Neural cell (in vitro differentiated cells): Measurements from ENCODE around the gene OR2F2. TPM values are rescaled to one million over a fixed set of nuclear protein-coding genes. Genes with fewer than 3 reads are reported as not detected.

Experiments
- H2AFZ ChIP-seq: fragments of 200-600, 300-800 bp; sonication (generic), shearing (Covaris generic); 2 replicates; pipeline ENCODE4 v1.6.0; 2014; ENCODE audit warnings: low read depth, mild to moderate bottlenecking, antibody characterized with exemption, low read length, moderate library complexity
- H3F3A ChIP-seq: fragments of 200-600 bp; shearing (Covaris generic); 2 replicates; pipeline ENCODE4 v1.6.1; 2016; ENCODE audit warnings: mild to moderate bottlenecking, moderate library complexity, mixed read lengths, antibody characterized with exemption, low read length; ENCODE audit not compliant: insufficient read depth, poor library complexity, severe bottlenecking
- H3K27ac ChIP-seq: fragments of 200-600, 300-800 bp; sonication (generic), shearing (Covaris generic); 2 replicates; pipeline ENCODE4 v1.5.1; 2014; ENCODE audit warnings: mild to moderate bottlenecking, low read length, moderate library complexity
- H3K27me3 ChIP-seq: fragments of 300-800, 200-600 bp; sonication (generic), shearing (Covaris generic); 2 replicates; pipeline ENCODE4 v1.6.0; 2014; ENCODE audit warnings: mild to moderate bottlenecking, low read depth, low read length, moderate library complexity; ENCODE audit not compliant: insufficient read depth
- H3K36me3 ChIP-seq: fragments of 300-800, 200-600 bp; sonication (generic), shearing (Covaris generic); 2 replicates; pipeline ENCODE4 v1.5.1; 2014; ENCODE audit warnings: mild to moderate bottlenecking, antibody characterized with exemption, low read length, moderate library complexity; ENCODE audit not compliant: insufficient read depth
- H3K4me2 ChIP-seq: fragments of 300-800, 200-600 bp; sonication (generic), shearing (Covaris generic); 2 replicates; pipeline ENCODE4 v1.6.0; 2014; ENCODE audit warnings: mild to moderate bottlenecking, low read length
- H3K4me3 ChIP-seq: fragments of 300-800, 200-600 bp; sonication (generic), shearing (Covaris generic); 2 replicates; pipeline ENCODE4 v1.5.1; 2014; ENCODE audit warnings: mild to moderate bottlenecking, low read length, moderate library complexity
- H3K79me2 ChIP-seq: fragments of 200-600 bp; shearing (Covaris generic); replicated peaks from 2 replicates; pipeline ENCODE4 v1.6.0; 2014; ENCODE audit warnings: mild to moderate bottlenecking, low read length, moderate library complexity; ENCODE audit not compliant: insufficient read depth
- H3K9ac ChIP-seq: fragments of 300-800, 200-600 bp; sonication (generic), shearing (Covaris generic); 2 replicates; pipeline ENCODE4 v1.6.1; 2016; ENCODE audit warnings: mild to moderate bottlenecking, low read length, mixed read lengths
- H3K9me2 ChIP-seq: fragments of 200-600 bp; shearing (Covaris generic); 2 replicates; pipeline ENCODE4 v1.6.1; 2016; ENCODE audit warnings: mild to moderate bottlenecking, low read length, mixed read lengths; ENCODE audit not compliant: insufficient read depth
- H3K9me3 ChIP-seq: fragments of 200-600, 300-800 bp; sonication (generic), shearing (Covaris generic); 2 replicates; pipeline ENCODE4 v1.6.1; 2016; ENCODE audit warnings: mild to moderate bottlenecking, mixed run types, low read length, moderate library complexity, mixed read lengths
- H4K20me1 ChIP-seq: fragments of 200-600 bp; shearing (Covaris generic); 2 replicates; pipeline ENCODE4 v1.6.1; 2016; ENCODE audit warnings: mild to moderate bottlenecking, mixed run types; ENCODE audit not compliant: insufficient read depth
- EP300 ChIP-seq: fragments of 450-650 bp; conservative IDR thresholded peaks from 2 replicates; pipeline ENCODE4 v1.6.1; 2014; ENCODE audit warnings: antibody characterized with exemption, mild to moderate bottlenecking, moderate library complexity; ENCODE audit not compliant: poor library complexity, severe bottlenecking
- EZH2 ChIP-seq: fragments of 200-600, 300-800 bp; shearing (Covaris generic), sonication (generic); IDR thresholded peaks from 2 replicates; pipeline ENCODE4 v1.6.1; 2014; ENCODE audit warnings: antibody characterized with exemption, low read length, borderline replicate concordance, mild to moderate bottlenecking; ENCODE audit not compliant: insufficient read depth, poor library complexity, severe bottlenecking
- MXI1 ChIP-seq: fragments of 450-650 bp; conservative IDR thresholded peaks from 2 replicates; pipeline ENCODE4 v1.6.1; 2014; ENCODE audit warnings: antibody characterized with exemption, mild to moderate bottlenecking; ENCODE audit not compliant: poor library complexity, severe bottlenecking
- POLR2AphosphoS5 ChIP-seq: IDR thresholded peaks from 2 replicates; pipeline ENCODE4 v1.6.1; 2012
- RAD21 ChIP-seq: fragments of 450-650 bp; conservative IDR thresholded peaks from 2 replicates; pipeline ENCODE4 v1.6.1; 2014; ENCODE audit warnings: antibody characterized with exemption, mild to moderate bottlenecking, moderate library complexity
- SMC3 ChIP-seq: fragments of 450-650 bp; conservative IDR thresholded peaks from 2 replicates; pipeline ENCODE4 v1.6.1; 2014; ENCODE audit warnings: antibody characterized with exemption, mild to moderate bottlenecking, moderate library complexity; ENCODE audit not compliant: poor library complexity
- TAF1 ChIP-seq: IDR thresholded peaks from 2 replicates; pipeline ENCODE4 v1.6.1; 2012; ENCODE audit warnings: low read depth
- polyA plus RNA-seq: library from polyadenylated mRNA; depleted of rRNA; stranded (reverse); fragments of >200 nt; gene quantifications from 2 replicates; pipeline ENCODE4 v1.2.3, GENCODE V29; 2014
- TF ChIP-seq, protein P1 (sequence below): fragments of 450-650 bp; IDR thresholded peaks from 2 replicates; pipeline ENCODE4 v1.5.1; 2014; ENCODE audit warnings: antibody characterized with exemption, mild to moderate bottlenecking, moderate library complexity; ENCODE audit not compliant: poor library complexity, severe bottlenecking
- TF ChIP-seq, protein P2 (sequence below): IDR thresholded peaks from 2 replicates; pipeline ENCODE4 v1.6.1; 2012; ENCODE audit warnings: borderline replicate concordance

The OR2F2 gene
- polyA plus RNA-seq, 1 donor from 2014 or later: not detected

DNA sequence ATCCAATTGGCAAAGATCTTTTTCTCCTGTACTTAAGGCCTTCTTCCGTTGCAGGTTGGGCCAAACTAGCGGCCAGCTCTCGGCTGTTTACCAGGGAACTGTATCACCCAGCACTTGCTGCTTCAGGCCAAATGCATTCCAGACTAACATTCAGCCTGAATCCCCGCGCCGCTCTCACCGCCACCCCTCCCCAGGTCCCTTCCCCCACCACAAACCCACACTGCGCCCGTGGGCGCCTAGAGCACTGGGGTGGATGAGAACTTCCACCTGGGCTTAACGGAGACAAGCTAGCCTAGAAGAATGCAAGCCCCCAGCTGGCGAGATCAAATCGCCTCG is 33.7 kb upstream of the OR2F2 start:
- Histone ChIP-seq H3K9me3 (no peaks in the 10 kb centered on the region), H3K4me3 (peak overlapping the region; percentile 94), H3K27me3 (no peaks in the 10 kb centered on the region), H3K27ac (peak overlapping the region; percentile 94), H3K9ac (peak overlapping the region; percentile 91), H3K36me3 (no peaks in the 10 kb centered on the region), H4K20me1 (no peaks in the 10 kb centered on the region), H2AFZ (peak overlapping the region; percentile 95), H3K4me2 (peak overlapping the region; percentile 61), H3K79me2 (peaks cover 47% of the 10 kb centered on the region), H3F3A (peaks cover 5% of the 10 kb centered on the region), H3K9me2 (no peaks in the 10 kb centered on the region)
- TF ChIP-seq, protein P1, sequence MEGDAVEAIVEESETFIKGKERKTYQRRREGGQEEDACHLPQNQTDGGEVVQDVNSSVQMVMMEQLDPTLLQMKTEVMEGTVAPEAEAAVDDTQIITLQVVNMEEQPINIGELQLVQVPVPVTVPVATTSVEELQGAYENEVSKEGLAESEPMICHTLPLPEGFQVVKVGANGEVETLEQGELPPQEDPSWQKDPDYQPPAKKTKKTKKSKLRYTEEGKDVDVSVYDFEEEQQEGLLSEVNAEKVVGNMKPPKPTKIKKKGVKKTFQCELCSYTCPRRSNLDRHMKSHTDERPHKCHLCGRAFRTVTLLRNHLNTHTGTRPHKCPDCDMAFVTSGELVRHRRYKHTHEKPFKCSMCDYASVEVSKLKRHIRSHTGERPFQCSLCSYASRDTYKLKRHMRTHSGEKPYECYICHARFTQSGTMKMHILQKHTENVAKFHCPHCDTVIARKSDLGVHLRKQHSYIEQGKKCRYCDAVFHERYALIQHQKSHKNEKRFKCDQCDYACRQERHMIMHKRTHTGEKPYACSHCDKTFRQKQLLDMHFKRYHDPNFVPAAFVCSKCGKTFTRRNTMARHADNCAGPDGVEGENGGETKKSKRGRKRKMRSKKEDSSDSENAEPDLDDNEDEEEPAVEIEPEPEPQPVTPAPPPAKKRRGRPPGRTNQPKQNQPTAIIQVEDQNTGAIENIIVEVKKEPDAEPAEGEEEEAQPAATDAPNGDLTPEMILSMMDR: no peak
- TF ChIP-seq EP300: peak; percentile 23
- no peak for TF ChIP-seq SMC3

DNA sequence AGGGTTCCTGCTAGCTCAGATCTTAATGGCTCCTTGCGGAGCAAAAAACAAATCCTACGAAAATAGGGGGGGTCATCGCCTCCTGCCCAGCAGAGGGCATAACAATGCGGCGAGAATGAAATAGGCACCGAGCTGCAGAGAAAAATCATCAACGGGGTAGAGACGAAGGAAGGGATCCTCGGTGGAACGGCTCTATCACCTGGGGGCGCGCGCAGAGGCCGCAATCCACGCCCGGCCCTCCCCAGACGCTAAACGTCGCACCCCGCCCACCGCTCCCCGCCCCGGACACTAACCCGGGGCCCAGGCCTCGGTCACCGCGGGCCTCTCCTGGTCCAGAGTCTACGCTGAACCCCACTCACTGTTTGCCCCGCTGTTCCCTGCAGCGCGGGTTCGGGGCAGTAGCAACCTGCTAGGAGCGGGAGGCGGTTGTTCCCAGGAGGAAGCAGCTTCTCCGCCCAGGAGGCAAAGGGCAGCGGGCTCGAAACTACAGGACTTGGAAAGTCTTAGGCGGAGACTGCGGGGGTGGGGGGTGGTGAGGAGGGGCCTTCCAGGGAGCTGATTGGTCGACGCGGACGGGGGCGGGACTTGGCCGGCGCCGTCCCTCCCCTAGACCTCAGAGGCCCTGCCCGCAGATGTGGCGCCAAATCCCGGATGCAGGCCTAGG is 33.2 kb upstream of the OR2F2 start, which contains the start of gene TCAF1:
TCAF1 (minus strand) TSS at position 509 of the 664 bp plus-strand sequence. CDS start 25,568 bp downstream, outside the sequence.
- Histone ChIP-seq H3K36me3 (no peaks in the 10 kb centered on the region), H3K4me3 (peak within 1 kb of the TSS; percentile 94), H3K27ac (peak within 1 kb of the TSS; percentile 94), H3K27me3 (no peaks in the 10 kb centered on the region), H2AFZ (peak within 1 kb of the TSS; percentile 95), H3K9me3 (no peaks in the 10 kb centered on the region), H3K9me2 (no peaks in the 10 kb centered on the region), H3K79me2 (peaks cover 42% of the 10 kb centered on the region), H3K4me2 (peak within 1 kb of the TSS; percentile 61), H3K9ac (peak within 1 kb of the TSS; percentile 91), H4K20me1 (no peaks in the 10 kb centered on the region), H3F3A (peaks cover 5% of the 10 kb centered on the region)
- TF ChIP-seq POLR2AphosphoS5 (peak; percentile 93), MXI1 (peak; percentile 41), SMC3 (peak; percentile 71), TAF1 (no peak), EP300 (no peak), RAD21 (peak; percentile 57), EZH2 (no peak)
- TF ChIP-seq, protein P2, sequence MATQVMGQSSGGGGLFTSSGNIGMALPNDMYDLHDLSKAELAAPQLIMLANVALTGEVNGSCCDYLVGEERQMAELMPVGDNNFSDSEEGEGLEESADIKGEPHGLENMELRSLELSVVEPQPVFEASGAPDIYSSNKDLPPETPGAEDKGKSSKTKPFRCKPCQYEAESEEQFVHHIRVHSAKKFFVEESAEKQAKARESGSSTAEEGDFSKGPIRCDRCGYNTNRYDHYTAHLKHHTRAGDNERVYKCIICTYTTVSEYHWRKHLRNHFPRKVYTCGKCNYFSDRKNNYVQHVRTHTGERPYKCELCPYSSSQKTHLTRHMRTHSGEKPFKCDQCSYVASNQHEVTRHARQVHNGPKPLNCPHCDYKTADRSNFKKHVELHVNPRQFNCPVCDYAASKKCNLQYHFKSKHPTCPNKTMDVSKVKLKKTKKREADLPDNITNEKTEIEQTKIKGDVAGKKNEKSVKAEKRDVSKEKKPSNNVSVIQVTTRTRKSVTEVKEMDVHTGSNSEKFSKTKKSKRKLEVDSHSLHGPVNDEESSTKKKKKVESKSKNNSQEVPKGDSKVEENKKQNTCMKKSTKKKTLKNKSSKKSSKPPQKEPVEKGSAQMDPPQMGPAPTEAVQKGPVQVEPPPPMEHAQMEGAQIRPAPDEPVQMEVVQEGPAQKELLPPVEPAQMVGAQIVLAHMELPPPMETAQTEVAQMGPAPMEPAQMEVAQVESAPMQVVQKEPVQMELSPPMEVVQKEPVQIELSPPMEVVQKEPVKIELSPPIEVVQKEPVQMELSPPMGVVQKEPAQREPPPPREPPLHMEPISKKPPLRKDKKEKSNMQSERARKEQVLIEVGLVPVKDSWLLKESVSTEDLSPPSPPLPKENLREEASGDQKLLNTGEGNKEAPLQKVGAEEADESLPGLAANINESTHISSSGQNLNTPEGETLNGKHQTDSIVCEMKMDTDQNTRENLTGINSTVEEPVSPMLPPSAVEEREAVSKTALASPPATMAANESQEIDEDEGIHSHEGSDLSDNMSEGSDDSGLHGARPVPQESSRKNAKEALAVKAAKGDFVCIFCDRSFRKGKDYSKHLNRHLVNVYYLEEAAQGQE: peak; percentile 88
- TF ChIP-seq, protein P1: peak; percentile 67
